PC-9 (cell line): ENCODE measurements around the gene EGLN1. TPM values are rescaled to one million over a fixed set of nuclear protein-coding genes. Genes with fewer than 3 reads are reported as not detected.
"Not testable (repeated sequence)": the region's sequence is repeated elsewhere in the genome, so short reads cannot be mapped to it uniquely, and the experiment has no call there.

Source experiments
- BruUV-seq: library from RNA; stranded (reverse); fragments of 400-500 nt; replicated peaks from 2 replicates; lab custom pipeline; 2021; lab: Mats Ljungman, UMichigan
- CTCF ChIA-PET: fragments of 300-600 bp; sonication (Branson Sonifier 250); formaldehyde crosslinking; loops from one replicate; lab custom pipeline; 2022; ENCODE audit warnings: antibody characterized with exemption; lab: Charles Lee
- POLR2A ChIA-PET: fragments of 300-600 bp; sonication (Branson Sonifier 250); formaldehyde crosslinking; loops from one replicate; lab custom pipeline; 2022; ENCODE audit warnings: antibody characterized with exemption; ENCODE audit not compliant: unreplicated experiment; lab: Charles Lee
- DNase-seq, 2 experiments: peaks; one replicate each; pipeline versions ENCODE4 v3.0.0 to v3.0.0-alpha.2; 2015 to 2022; ENCODE audit warnings: mixed read lengths in 1 of 2
- H2AFZ ChIP-seq: fragments of 200-600 bp; sonication (generic); 2 replicates; pipeline ENCODE4 v1.8.1; 2017; ENCODE audit warnings: antibody characterized with exemption
- H3F3A ChIP-seq: fragments of 200-600 bp; sonication (generic); 2 replicates; pipeline ENCODE4 v1.8.1; 2017; ENCODE audit warnings: antibody characterized with exemption, mild to moderate bottlenecking, low read depth; ENCODE audit not compliant: insufficient read depth
- H3K27ac ChIP-seq: fragments of 200-600 bp; sonication (generic); 2 replicates; pipeline ENCODE4 v1.6.1; 2016; ENCODE audit warnings: mixed run types
- H3K27me3 ChIP-seq: fragments of 200-600 bp; sonication (generic); 2 replicates; pipeline ENCODE4 v1.6.1; 2016; ENCODE audit warnings: low read depth, mixed run types; ENCODE audit not compliant: insufficient read depth
- H3K36me3 ChIP-seq: fragments of 200-600 bp; sonication (generic); 2 replicates; pipeline ENCODE4 v1.6.1; 2016; ENCODE audit warnings: low read depth, mixed run types
- H3K4me1 ChIP-seq: fragments of 200-600 bp; sonication (generic); replicated peaks from 2 replicates; pipeline ENCODE4 v1.6.1; 2016; ENCODE audit warnings: mixed run types; ENCODE audit not compliant: insufficient read depth
- H3K4me2 ChIP-seq: fragments of 200-600 bp; sonication (generic); 2 replicates; pipeline ENCODE4 v1.6.1; 2017; ENCODE audit warnings: mixed run types
- H3K4me3 ChIP-seq: fragments of 200-600 bp; sonication (generic); 2 replicates; pipeline ENCODE4 v1.6.1; 2016; ENCODE audit warnings: mixed run types
- H3K79me2 ChIP-seq: fragments of 200-600 bp; sonication (generic); 2 replicates; pipeline ENCODE4 v1.6.1; 2017; ENCODE audit warnings: low read depth, mixed run types
- H3K9me2 ChIP-seq: fragments of 200-600 bp; sonication (generic); 2 replicates; pipeline ENCODE4 v1.8.1; 2017; ENCODE audit warnings: mild to moderate bottlenecking; ENCODE audit not compliant: insufficient read depth
- H3K9me3 ChIP-seq: fragments of 200-600 bp; sonication (generic); 2 replicates; pipeline ENCODE4 v1.8.1; 2016; ENCODE audit warnings: low read depth; ENCODE audit not compliant: insufficient read depth
- H4K20me1 ChIP-seq: fragments of 200-600 bp; sonication (generic); 2 replicates; pipeline ENCODE4 v1.8.1; 2017; ENCODE audit not compliant: insufficient read depth
- EZH2 ChIP-seq: fragments of 200-600 bp; sonication (generic); IDR thresholded peaks from 2 replicates; pipeline ENCODE4 v1.8.0; 2017; ENCODE audit warnings: antibody characterized with exemption, low read depth
- intact Hi-C: fragments of 100-400 bp; cut with micrococcal nuclease; formaldehyde crosslinking; loops from one replicate; pipeline ENCODE4 v1.10.0; 2022; ENCODE audit not compliant: unreplicated experiment
- total RNA-seq: library from RNA; stranded (reverse); gene quantifications from 2 replicates; pipeline ENCODE4 v1.2.3, GENCODE V29; 2021
- TF ChIP-seq, protein P1 (sequence below): fragments of 200-600 bp; sonication (generic); conservative IDR thresholded peaks from 2 replicates; pipeline ENCODE4 v1.6.1; 2017; ENCODE audit warnings: mixed run types, antibody characterized with exemption, mild to moderate bottlenecking, moderate library complexity

Gene EGLN1
- total RNA-seq, 1 experiment from 2014 or later = 18.8 TPM

DNA sequence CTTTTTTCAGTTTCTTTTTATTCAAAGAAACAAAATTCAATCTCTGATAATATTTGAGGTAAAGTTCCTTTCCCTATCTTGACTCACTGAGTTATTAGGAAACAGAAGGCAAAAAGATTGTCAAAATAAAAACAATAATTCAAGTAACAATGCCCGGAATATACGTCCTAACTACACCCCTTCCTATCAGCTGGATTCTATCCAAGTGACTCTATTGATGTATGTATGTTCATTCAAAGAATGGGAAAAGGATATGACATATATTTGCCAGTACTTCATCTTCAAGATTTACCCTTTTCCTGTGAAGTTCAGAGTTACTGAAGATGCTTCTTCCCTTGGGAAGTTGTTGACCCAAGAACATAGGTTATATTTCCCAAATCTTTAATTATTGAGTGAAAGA is 70.3 kb downstream of the EGLN1 start:
- Histone ChIP-seq H3K27ac (no peak overlapping the region), H3F3A (no peaks in the 10 kb centered on the region), H3K79me2 (no peaks in the 10 kb centered on the region), H2AFZ (no peak overlapping the region), H3K36me3 (peaks cover 25% of the 10 kb centered on the region), H3K4me2 (no peak overlapping the region), H3K4me3 (no peak overlapping the region), H3K9me2 (no peaks in the 10 kb centered on the region), H4K20me1 (0 out of 2 replicates have a peak, but pooled peaks cover 3% of the 10 kb centered on the region), H3K4me1 (no peaks in the 10 kb centered on the region), H3K9me3 (no peaks in the 10 kb centered on the region), H3K27me3 (no peaks in the 10 kb centered on the region)
- no TSS peak for BruUV-seq
- ChIA-PET POLR2A (no interaction called here), CTCF (no interaction called here)
- TF ChIP-seq, protein P1, sequence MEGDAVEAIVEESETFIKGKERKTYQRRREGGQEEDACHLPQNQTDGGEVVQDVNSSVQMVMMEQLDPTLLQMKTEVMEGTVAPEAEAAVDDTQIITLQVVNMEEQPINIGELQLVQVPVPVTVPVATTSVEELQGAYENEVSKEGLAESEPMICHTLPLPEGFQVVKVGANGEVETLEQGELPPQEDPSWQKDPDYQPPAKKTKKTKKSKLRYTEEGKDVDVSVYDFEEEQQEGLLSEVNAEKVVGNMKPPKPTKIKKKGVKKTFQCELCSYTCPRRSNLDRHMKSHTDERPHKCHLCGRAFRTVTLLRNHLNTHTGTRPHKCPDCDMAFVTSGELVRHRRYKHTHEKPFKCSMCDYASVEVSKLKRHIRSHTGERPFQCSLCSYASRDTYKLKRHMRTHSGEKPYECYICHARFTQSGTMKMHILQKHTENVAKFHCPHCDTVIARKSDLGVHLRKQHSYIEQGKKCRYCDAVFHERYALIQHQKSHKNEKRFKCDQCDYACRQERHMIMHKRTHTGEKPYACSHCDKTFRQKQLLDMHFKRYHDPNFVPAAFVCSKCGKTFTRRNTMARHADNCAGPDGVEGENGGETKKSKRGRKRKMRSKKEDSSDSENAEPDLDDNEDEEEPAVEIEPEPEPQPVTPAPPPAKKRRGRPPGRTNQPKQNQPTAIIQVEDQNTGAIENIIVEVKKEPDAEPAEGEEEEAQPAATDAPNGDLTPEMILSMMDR = no peak
- TF ChIP-seq EZH2 = no peak
- intact Hi-C loops = no loop called here
- no peak for DNase-seq

DNA sequence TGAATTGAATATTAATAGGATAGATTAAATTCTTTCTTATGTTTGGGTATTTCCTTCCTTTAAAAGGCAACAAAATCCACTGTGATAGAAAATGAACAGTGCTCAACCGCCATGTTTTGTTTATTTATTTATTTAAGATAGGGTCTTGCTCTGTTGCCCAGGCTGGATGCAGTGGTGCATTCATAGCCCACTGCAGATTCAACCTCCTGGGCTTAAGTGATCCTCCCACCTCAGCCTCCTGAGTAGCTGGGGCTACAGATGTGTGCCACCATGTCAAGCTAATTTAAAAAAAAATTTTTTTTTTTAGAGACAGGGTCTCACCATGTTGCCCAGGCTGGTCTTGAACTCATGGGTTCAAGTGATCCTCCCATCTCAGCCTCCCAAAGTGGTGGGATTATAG is 73.2 kb downstream of the EGLN1 start:
- H3K4me2 ChIP-seq, H3F3A ChIP-seq, H2AFZ ChIP-seq, H3K79me2 ChIP-seq, POLR2A ChIA-PET, H3K27me3 ChIP-seq, H4K20me1 ChIP-seq, intact Hi-C loops, H3K4me1 ChIP-seq, H3K9me2 ChIP-seq, CTCF ChIA-PET, H3K27ac ChIP-seq, H3K9me3 ChIP-seq, DNase-seq, BruUV-seq, H3K4me3 ChIP-seq: not testable (repeated sequence)
- peaks cover 27% of the 10 kb centered on the region for H3K36me3 ChIP-seq

DNA sequence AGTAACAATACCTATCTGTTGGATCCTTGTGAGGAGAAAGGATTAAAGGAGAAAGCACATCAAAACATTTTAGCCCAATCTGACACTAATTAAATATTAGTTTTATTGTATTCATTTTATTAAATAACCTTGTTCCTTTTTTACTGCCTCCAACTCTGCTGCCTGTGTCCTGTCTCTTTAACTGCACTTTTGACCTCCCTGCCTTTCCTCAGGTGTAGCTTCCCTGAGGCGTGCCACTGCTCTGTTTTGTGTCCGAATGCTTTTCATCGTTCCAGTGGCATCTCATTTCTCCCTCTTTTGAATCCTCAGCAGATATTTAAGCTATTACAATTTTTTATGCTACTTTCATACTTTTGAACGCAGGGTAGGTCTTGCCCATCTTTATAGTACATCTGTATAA is 73.6 kb downstream of the EGLN1 start:
- DNase-seq = no peak
- Histone ChIP-seq H3K27ac (no peak overlapping the region), H3K79me2 (peaks cover 7% of the 10 kb centered on the region; the same call in 1 of the 2 replicates), H2AFZ (no peak overlapping the region), H3K4me3 (no peak overlapping the region), H4K20me1 (0 out of 2 replicates have a peak, but pooled peaks cover 4% of the 10 kb centered on the region), H3K9me3 (no peaks in the 10 kb centered on the region), H3F3A (no peaks in the 10 kb centered on the region), H3K27me3 (no peaks in the 10 kb centered on the region), H3K4me2 (no peak overlapping the region), H3K9me2 (no peaks in the 10 kb centered on the region), H3K36me3 (peaks cover 31% of the 10 kb centered on the region), H3K4me1 (no peaks in the 10 kb centered on the region)
- intact Hi-C loops = no loop called here
- no peak for TF ChIP-seq EZH2
- TF ChIP-seq, protein P1 = no peak
- POLR2A ChIA-PET = no interaction called here
- CTCF ChIA-PET = no interaction called here
- BruUV-seq = no TSS peak

DNA sequence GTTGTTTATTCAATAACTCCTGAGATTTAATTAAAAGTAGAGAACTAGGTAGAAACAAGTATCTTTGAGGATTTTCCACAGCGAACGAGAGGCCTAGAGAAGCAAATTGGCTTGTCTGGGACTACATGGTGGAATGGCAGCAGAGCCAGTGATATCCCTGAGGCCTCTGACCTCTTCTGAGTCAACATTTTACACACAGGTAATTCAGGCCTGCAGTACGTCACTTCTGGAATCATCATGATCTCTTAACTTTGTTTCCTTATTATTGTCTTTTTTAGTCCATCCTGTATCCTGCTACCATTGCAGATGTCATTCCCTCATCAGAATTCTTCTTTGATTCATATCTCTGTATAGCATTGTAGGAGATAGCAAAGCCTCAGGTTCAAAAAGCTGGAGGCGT is 74.1 kb downstream of the EGLN1 start:
- no peaks in the 10 kb centered on the region for H3K27me3 ChIP-seq
- no peaks in the 10 kb centered on the region for H3K4me1 ChIP-seq
- ChIA-PET POLR2A (no interaction called here), CTCF (no interaction called here)
- no peak overlapping the region for H3K4me2 ChIP-seq
- H3K27ac ChIP-seq = no peak overlapping the region
- peaks cover 31% of the 10 kb centered on the region for H3K36me3 ChIP-seq
- intact Hi-C loops = no loop called here
- H3K79me2 ChIP-seq = peaks cover 7% of the 10 kb centered on the region; the same call in 1 of the 2 replicates
- H4K20me1 ChIP-seq = 0 out of 2 replicates have a peak, but pooled peaks cover 4% of the 10 kb centered on the region
- H3K9me3 ChIP-seq = no peaks in the 10 kb centered on the region
- no peak overlapping the region for H2AFZ ChIP-seq
- H3K4me3 ChIP-seq = no peak overlapping the region
- no TSS peak for BruUV-seq
- H3F3A ChIP-seq = no peaks in the 10 kb centered on the region
- TF ChIP-seq, protein P1 = no peak
- no peak for TF ChIP-seq EZH2
- no peak for DNase-seq
- no peaks in the 10 kb centered on the region for H3K9me2 ChIP-seq
